Spleen (tissue), 11 donors: ENCODE results near the gene PUS1. TPM values are rescaled to one million over a fixed set of nuclear protein-coding genes. Genes with fewer than 3 reads are reported as not detected.
"Not testable (repeated sequence)": the region's sequence is repeated elsewhere in the genome, so short reads cannot be mapped to it uniquely, and the experiment has no call there.

Experiments used
- DNase-seq: peaks from one replicate; pipeline ENCODE4 v3.0.0-alpha.2; 2020
- H3K27ac ChIP-seq, 8 donors: fragments of 200-600 bp; sonication (generic) in 7 of 8; 1 replicate in 4 of 8; 2 replicates in 4 of 8; pipeline versions ENCODE4 v1.5.0 to v1.8.0; 2016 to 2021; ENCODE audit warnings: inconsistent platforms in 4 of 8, mild to moderate bottlenecking in 4 of 8, moderate library complexity in 1 of 8
- H3K27me3 ChIP-seq, 7 donors: fragments of 200-600 bp; sonication (generic) in 6 of 7; replicated peaks in 1 of 7; 1 replicate in 4 of 7; 2 replicates in 3 of 7; pipeline versions ENCODE4 v1.5.0 to v1.8.0; 2016 to 2021; ENCODE audit warnings: inconsistent platforms in 3 of 7, mild to moderate bottlenecking in 1 of 7
- H3K36me3 ChIP-seq, 6 donors: fragments of 200-600 bp; sonication (generic) in 5 of 6; 1 replicate in 4 of 6; 2 replicates in 2 of 6; pipeline versions ENCODE4 v1.5.0 to v1.8.0; 2016 to 2021; ENCODE audit warnings: inconsistent platforms in 2 of 6
- H3K4me1 ChIP-seq, 6 donors: fragments of 200-600 bp; sonication (generic) in 5 of 6; 1 replicate in 3 of 6; 2 replicates in 3 of 6; pipeline versions ENCODE4 v1.5.0 to v1.8.0; 2016 to 2021; ENCODE audit warnings: inconsistent platforms in 3 of 6
- H3K4me3 ChIP-seq, 8 donors: fragments of 200-600 bp; sonication (generic) in 7 of 8; 1 replicate in 4 of 8; 2 replicates in 4 of 8; pipeline versions ENCODE4 v1.5.0 to v1.8.0; 2016 to 2021; ENCODE audit warnings: inconsistent platforms in 4 of 8, mild to moderate bottlenecking in 4 of 8, moderate library complexity in 2 of 8
- H3K9me3 ChIP-seq, 8 donors: fragments of 200-600 bp; sonication (generic) in 7 of 8; 1 replicate in 4 of 8; 2 replicates in 4 of 8; pipeline versions ENCODE4 v1.5.0 to v1.8.0; 2016 to 2021; ENCODE audit warnings: inconsistent platforms in 4 of 8
- POLR2A ChIP-seq, 3 donors: fragments of 450-650 bp; IDR thresholded peaks; one replicate each; pipeline ENCODE4 v1.5.1; 2017; ENCODE audit warnings: antibody characterized with exemption in 3 of 3, mild to moderate bottlenecking in 1 of 3
- POLR2AphosphoS5 ChIP-seq, 3 donors: sonication (generic); formaldehyde crosslinking; IDR thresholded peaks; one replicate each; pipeline ENCODE4 v1.5.1; 2017; ENCODE audit warnings: antibody characterized with exemption in 3 of 3
- WGBS, 5 donors: extraction: QIAGEN DNeasy Blood & Tissue Kit in 3 of 5; methylation state at CpG; one replicate each; pipeline versions ENCODE4 v1.1.5 to v1.1.7; 2013 to 2018; 5-methylcytosine and 5-hydroxymethylcytosine counted together
- intact Hi-C: fragments of 100-400 bp; cut with DNase I; formaldehyde crosslinking; loops from one replicate; pipeline ENCODE4 v1.15.0; 2023; ENCODE audit warnings: low total_unique reads
- polyA plus RNA-seq, 3 donors: library from polyadenylated mRNA; stranded (reverse); fragments of 200-250 nt; gene quantifications; one replicate each; pipeline ENCODE4 v1.2.1, GENCODE V29; 2013
- total RNA-seq, 7 donors: library from RNA; depleted of rRNA in 3 of 7; stranded (reverse); fragments of >200 nt in 3 of 7; fragmentation: NEBNext Ultra II Directional in 4 of 7; extraction: Animal tissue kit (Norgen Biotek cat#: 25700) in 4 of 7; gene quantifications; one replicate each; pipeline versions ENCODE4 v1.1.0 to v1.2.1, GENCODE V29; 2016 to 2021
- TF ChIP-seq, protein P1 (sequence below), 11 experiments: fragments of 200-600 bp in 7 of 11; fragments of 450-650 bp in 4 of 11; sonication (generic) in 4 of 11; IDR thresholded peaks in 8 of 11; conservative IDR thresholded peaks in 3 of 11; 1 replicate in 7 of 11; 2 replicates in 4 of 11; pipeline versions ENCODE4 v1.4.0 to v1.8.0; 2016 to 2021; ENCODE audit warnings: antibody characterized with exemption in 11 of 11, inconsistent platforms in 4 of 11, mild to moderate bottlenecking in 1 of 11
- donor health status: healthy with polysubstance abuse.
- donor health status: DM: no; HTN: no; CAD: no; lungs with moderate emphysema.
- donor health status: DM: no; HTN: no; CAD: no.
- donor health status: Bipolar disorder and iron deficiency.
- donor health status: healthy.
- donor health status: DM: no; HTN: no; CAD: no.
- donor health status: DM: yes; HTN: yes; CAD: no.

Gene PUS1
- total and polyA plus RNA-seq, 10 donors = 16.0 to 46.5 (median 30.0) TPM

- H3K4me1 ChIP-seq = peaks cover 0 to 10% (median 3%) of the 10 kb centered on the region in 6 donors
- intact Hi-C loops = no loop called here
- H3K4me3 ChIP-seq = no peak overlapping the region
- H3K27me3 ChIP-seq = peaks cover 0 to 8% (median 0%) of the 10 kb centered on the region in 7 donors
- TF ChIP-seq, protein P1, sequence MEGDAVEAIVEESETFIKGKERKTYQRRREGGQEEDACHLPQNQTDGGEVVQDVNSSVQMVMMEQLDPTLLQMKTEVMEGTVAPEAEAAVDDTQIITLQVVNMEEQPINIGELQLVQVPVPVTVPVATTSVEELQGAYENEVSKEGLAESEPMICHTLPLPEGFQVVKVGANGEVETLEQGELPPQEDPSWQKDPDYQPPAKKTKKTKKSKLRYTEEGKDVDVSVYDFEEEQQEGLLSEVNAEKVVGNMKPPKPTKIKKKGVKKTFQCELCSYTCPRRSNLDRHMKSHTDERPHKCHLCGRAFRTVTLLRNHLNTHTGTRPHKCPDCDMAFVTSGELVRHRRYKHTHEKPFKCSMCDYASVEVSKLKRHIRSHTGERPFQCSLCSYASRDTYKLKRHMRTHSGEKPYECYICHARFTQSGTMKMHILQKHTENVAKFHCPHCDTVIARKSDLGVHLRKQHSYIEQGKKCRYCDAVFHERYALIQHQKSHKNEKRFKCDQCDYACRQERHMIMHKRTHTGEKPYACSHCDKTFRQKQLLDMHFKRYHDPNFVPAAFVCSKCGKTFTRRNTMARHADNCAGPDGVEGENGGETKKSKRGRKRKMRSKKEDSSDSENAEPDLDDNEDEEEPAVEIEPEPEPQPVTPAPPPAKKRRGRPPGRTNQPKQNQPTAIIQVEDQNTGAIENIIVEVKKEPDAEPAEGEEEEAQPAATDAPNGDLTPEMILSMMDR (IDR thresholded peaks at IDR 0.05 in 8 of 11, conservative IDR thresholded peaks at IDR 0.05 in 3 of 11) = no peak
- no peak for TF ChIP-seq POLR2A (IDR thresholded peaks at IDR 0.05)
- TF ChIP-seq POLR2AphosphoS5 (IDR thresholded peaks at IDR 0.05) = no peak
- no peaks in the 10 kb centered on the region for H3K36me3 ChIP-seq
- peaks cover 0 to 12% (median 7%) of the 10 kb centered on the region in 8 donors for H3K9me3 ChIP-seq
- 90 to 96% (median 96%) methylated on average over 7 of the region's 7 CpGs for WGBS, 5 donors
- H3K27ac ChIP-seq = no peak overlapping the region
- DNase-seq = no peak
These were observed 43.5 kb upstream of the PUS1 start for GRCh38 chr12:131885543-131886057.

GRCh38 chr12:131891722-131892121, 37.4 kb upstream of the PUS1 start:
- H3K27ac ChIP-seq, intact Hi-C loops, DNase-seq, H3K36me3 ChIP-seq, H3K27me3 ChIP-seq, H3K4me3 ChIP-seq, H3K9me3 ChIP-seq: not testable (repeated sequence)
- peaks cover 11 to 27% (median 17%) of the 10 kb centered on the region in 6 donors for H3K4me1 ChIP-seq
- WGBS, 5 donors = 83 to 86% (median 85%) methylated on average over 8 of the region's 8 CpGs

GRCh38 chr12:131892711-131893604, 36.1 kb upstream of the PUS1 start:
- peak overlapping the region in 1 of 8 donors; percentile 93 for H3K27ac ChIP-seq
- peaks cover 0 to 13% (median 0%) of the 10 kb centered on the region in 6 donors for H3K36me3 ChIP-seq
- no peak for TF ChIP-seq POLR2AphosphoS5 (IDR thresholded peaks at IDR 0.05)
- no peak for TF ChIP-seq POLR2A (IDR thresholded peaks at IDR 0.05)
- TF ChIP-seq, protein P1 (IDR thresholded peaks at IDR 0.05 in 8 of 11, conservative IDR thresholded peaks at IDR 0.05 in 3 of 11) = no peak
- WGBS, 5 donors = 81 to 88% (median 84%) methylated on average over 22 to 26 of the region's 26 CpGs
- DNase-seq = peak; percentile 79
- H3K4me3 ChIP-seq = no peak overlapping the region
- intact Hi-C loops = no loop called here
- H3K4me1 ChIP-seq = peaks cover 21 to 39% (median 29%) of the 10 kb centered on the region in 6 donors
- no peaks in the 10 kb centered on the region for H3K9me3 ChIP-seq
- H3K27me3 ChIP-seq = no peaks in the 10 kb centered on the region

- WGBS, 5 donors = 41 to 57% (median 46%) methylated on average over 15 to 19 of the region's 19 CpGs
- intact Hi-C loops = no loop called here
- peaks cover 0 to 21% (median 0%) of the 10 kb centered on the region in 6 donors for H3K36me3 ChIP-seq
- peak overlapping the region in 7 of 8 donors; percentile 39 to 85 (median 58) for H3K4me3 ChIP-seq
- H3K27ac ChIP-seq = peak overlapping the region in 7 of 8 donors; percentile 78 to 98 (median 93)
- DNase-seq = peak; percentile 68
- H3K9me3 ChIP-seq = no peaks in the 10 kb centered on the region
- peaks cover 24 to 46% (median 30%) of the 10 kb centered on the region in 6 donors for H3K4me1 ChIP-seq
- no peaks in the 10 kb centered on the region for H3K27me3 ChIP-seq
- TF ChIP-seq POLR2A (IDR thresholded peaks at IDR 0.05) = no peak
- TF ChIP-seq POLR2AphosphoS5 (IDR thresholded peaks at IDR 0.05) = no peak
- TF ChIP-seq, protein P1 (IDR thresholded peaks at IDR 0.05 in 8 of 11, conservative IDR thresholded peaks at IDR 0.05 in 3 of 11) = no peak
These were observed 35.3 kb upstream of the PUS1 start for GRCh38 chr12:131893605-131894312.
